ENCODE results near the gene LAMTOR3.

LAMTOR3 gene

GRCh38 chr4:99828477-99828876 lies 65.8 kb downstream of the LAMTOR3 start:
- DNase-seq = no peak

Data from cortex of kidney (tissue), 1 donor.